HG03520 (cell line): ENCODE measurements around the gene NTPCR.

Experiments
- ATAC-seq: cut with Tn5 transposase; IDR thresholded peaks from one replicate; pipeline ENCODE4 v1.9.1; 2021; ENCODE audit warnings: mild to moderate bottlenecking, moderate library complexity; ENCODE audit not compliant: unreplicated experiment

Gene NTPCR

GRCh38 chr1:233005703-233006102 lies 55.3 kb downstream of the NTPCR start:
- no peak for ATAC-seq

DNA sequence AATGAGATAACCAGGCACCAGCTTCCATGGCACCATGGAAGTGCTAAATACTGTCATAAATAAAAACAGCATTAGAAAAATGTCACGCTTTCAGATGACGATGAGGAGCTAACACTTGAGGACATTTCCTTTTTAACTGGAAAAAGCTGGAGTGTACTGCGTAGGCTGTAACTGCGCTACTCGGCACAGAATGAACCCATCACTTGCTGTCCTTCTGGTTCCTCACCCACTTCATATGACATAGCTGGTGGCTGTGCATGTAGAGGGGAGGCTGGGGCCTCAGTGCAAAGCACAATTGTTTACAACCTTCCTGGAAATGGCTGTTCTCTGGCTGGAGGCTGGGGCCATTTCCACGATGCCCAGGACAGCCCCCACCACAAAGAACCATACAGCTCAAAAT lies 55.7 kb downstream of the NTPCR start:
- ATAC-seq = no peak

DNA sequence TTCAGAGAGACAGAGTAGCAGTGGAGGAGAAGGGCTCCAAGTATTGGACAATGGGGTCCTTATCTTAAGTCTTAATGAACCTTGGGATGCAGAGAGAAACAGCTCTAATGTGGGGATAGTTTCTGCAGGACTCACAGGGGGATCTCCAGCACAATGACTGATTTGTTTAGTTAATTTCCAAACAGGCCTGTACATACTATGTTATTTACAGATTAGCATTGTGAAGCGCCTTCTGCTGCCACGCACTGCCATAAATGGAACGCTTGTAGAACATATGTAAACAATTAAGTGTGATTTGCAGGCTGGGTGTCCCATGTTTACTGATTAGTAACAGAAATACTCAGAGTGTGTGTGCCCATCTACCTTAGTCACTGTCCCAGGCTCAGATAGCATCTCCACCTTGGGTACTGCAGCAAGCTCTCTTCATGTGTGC lies 56.1 kb downstream of the NTPCR start:
- no peak for ATAC-seq

- no peak for ATAC-seq
Measured at GRCh38 chr1:233010146-233010545, 59.7 kb downstream of the NTPCR start.

DNA sequence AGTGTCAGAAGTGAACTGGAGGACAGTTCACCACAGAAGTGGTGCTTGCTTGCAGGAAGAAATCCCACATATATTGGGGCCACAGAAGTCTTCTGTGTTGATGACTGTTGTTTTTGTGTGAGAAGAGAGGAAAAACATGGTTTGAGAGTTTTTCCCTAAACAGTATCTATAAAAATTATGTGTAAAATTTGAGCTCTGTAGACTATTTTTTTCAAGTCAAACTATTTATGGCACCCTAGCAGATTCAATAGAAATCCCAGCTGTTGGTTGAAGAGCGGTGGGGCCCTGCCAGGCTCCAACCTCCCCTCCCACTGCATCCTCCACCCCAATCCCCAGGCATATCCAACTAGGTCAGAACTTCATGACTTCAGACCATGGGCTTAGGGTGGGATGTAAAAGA lies 61.6 kb downstream of the NTPCR start:
- no peak for ATAC-seq

DNA sequence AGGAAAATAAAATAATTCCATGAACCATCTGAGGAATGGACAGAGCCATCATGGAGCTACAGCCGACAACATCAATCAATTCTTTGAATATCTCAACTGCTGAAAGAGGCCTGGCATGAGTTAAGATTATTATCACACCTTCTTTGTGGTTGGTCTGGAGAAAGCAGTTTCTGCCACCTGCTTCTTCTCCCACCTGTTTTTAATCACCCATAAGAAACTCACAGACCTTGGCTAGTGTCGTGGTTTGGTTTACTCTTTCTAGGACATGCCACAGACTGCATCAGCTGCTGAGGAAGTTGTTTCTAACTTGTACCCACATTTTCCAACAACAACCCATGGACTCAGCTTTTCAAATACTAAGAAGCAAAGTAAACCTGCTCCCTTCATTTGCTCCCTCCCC lies 65.6 kb downstream of the NTPCR start:
- ATAC-seq = no peak

- ATAC-seq = no peak
Measured at GRCh38 chr1:233016798-233017197, 66.4 kb downstream of the NTPCR start.

DNA sequence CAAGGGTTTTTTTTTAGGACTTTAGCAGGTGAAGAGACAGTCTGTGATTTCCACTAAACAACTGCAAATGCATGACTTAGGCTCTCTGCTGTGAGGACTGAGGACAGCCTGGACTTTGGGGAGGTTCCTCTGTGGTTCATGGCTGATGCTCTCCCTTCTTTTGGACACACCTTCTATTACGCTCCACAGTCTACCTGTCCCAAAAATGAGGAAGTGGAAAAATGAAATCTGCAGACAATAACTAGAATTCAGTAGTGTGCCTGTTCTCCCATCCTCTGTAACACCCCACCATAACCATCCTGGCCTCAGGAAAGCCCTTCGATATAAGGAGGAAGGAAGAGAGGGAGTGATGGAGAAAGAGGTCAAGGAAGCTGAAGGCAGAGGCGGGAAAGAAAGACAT lies 68.7 kb downstream of the NTPCR start:
- ATAC-seq = no peak

GRCh38 chr1:233019778-233020325 lies 69.4 kb downstream of the NTPCR start:
- ATAC-seq = no peak

- no peak for ATAC-seq
Measured at GRCh38 chr1:233020426-233020825, 70.0 kb downstream of the NTPCR start.

DNA sequence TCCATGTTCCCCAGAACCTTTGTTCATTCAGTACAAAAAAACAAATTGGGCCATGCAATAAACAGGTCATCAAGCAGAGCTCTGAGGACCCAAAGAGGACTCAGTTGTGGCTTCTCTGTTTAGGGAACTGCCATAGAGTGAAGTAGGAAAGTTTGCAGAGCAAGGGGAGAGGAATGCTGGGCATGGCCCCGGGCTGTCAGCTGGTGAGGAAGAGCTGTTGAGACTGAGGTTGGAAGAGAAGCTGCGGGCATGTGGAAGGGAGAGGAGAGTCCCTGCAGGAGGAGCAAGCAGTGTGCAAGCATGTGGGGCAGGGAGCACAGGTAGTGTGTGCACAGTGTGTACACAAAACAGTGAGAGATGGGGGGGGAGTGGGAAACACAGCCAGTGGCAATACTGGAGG lies 71.8 kb downstream of the NTPCR start:
- ATAC-seq = no peak

- ATAC-seq = no peak
Measured at GRCh38 chr1:233024199-233024598, 73.8 kb downstream of the NTPCR start.

DNA sequence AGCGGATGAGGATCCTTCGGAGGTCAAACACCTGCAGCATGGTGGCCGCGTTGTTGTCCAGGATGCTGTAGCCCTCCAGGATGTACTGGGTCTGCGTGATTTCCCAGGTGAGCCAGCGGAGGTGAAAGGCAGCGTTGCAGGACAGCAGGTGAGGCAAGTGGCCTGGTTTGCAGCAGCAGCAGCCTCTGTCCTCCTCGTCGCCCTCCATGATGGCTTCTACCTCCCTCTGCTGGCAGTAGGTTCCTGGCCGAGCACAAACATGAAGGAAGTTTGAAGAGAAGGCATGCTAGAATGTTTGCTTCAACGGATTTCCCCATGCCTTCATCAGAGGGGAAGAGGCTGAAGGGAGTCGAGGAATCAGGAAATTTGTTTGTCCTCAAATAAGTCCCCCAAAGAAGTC lies 74.7 kb downstream of the NTPCR start:
- ATAC-seq = no peak

DNA sequence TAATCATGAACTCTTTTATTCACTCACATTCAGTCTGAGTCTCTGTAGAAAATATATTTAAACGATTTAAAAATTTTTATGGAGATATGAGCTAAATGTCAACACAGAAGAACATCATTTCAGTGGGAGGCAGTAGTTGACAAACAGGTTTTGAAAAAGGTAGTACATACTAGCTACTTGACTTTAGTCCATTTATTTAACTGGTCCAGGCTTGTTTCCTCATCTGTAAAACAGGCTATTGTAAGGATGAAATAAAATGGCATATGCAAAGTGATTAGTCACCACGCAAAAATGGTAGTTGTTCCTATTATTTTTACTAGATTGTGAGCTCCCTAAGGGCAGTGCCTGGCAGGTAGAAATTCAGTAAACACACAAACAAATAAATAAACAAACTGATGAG lies 75.2 kb downstream of the NTPCR start:
- no peak for ATAC-seq

- ATAC-seq = no peak
Measured at GRCh38 chr1:233027046-233027445, 76.6 kb downstream of the NTPCR start.

DNA sequence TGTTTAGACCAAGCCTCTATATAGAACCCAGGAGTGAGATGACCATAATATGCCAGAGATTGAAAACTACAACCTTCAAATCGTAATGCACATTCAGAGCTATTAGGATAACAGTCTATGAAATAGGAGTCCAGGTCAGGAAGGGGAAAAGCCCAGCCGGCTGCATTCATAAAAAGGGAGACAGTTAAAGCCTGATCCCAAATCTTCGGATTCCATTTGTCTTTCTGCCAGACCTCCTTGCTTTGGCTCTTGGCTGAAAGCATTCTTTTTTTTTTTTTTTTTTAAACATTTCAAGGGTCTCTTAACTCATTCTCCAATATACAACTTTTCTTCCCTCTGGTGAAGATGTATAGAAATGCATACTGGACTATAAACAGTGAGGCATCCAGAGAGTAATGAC lies 81.1 kb downstream of the NTPCR start:
- no peak for ATAC-seq

GRCh38 chr1:233032916-233033315 lies 82.5 kb downstream of the NTPCR start:
- ATAC-seq = no peak

- ATAC-seq = no peak
Measured at GRCh38 chr1:233033361-233033760, 83.0 kb downstream of the NTPCR start.
